ENCODE results near the gene IRF8.

IRF8 gene

GRCh38 chr16:85908889-85909589 lies 10.1 kb downstream of the IRF8 start:
- H3K4me3 ChIP-seq (ENCODE audit: low read depth, low read length) = no peak overlapping the region
- DNase-seq (ENCODE audit: low read depth) = no peak
- TF ChIP-seq, protein P1, sequence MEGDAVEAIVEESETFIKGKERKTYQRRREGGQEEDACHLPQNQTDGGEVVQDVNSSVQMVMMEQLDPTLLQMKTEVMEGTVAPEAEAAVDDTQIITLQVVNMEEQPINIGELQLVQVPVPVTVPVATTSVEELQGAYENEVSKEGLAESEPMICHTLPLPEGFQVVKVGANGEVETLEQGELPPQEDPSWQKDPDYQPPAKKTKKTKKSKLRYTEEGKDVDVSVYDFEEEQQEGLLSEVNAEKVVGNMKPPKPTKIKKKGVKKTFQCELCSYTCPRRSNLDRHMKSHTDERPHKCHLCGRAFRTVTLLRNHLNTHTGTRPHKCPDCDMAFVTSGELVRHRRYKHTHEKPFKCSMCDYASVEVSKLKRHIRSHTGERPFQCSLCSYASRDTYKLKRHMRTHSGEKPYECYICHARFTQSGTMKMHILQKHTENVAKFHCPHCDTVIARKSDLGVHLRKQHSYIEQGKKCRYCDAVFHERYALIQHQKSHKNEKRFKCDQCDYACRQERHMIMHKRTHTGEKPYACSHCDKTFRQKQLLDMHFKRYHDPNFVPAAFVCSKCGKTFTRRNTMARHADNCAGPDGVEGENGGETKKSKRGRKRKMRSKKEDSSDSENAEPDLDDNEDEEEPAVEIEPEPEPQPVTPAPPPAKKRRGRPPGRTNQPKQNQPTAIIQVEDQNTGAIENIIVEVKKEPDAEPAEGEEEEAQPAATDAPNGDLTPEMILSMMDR (IDR thresholded peaks at IDR 0.05; ENCODE audit: control insufficient read depth, extremely low read depth, insufficient read depth) = no peak

DNA sequence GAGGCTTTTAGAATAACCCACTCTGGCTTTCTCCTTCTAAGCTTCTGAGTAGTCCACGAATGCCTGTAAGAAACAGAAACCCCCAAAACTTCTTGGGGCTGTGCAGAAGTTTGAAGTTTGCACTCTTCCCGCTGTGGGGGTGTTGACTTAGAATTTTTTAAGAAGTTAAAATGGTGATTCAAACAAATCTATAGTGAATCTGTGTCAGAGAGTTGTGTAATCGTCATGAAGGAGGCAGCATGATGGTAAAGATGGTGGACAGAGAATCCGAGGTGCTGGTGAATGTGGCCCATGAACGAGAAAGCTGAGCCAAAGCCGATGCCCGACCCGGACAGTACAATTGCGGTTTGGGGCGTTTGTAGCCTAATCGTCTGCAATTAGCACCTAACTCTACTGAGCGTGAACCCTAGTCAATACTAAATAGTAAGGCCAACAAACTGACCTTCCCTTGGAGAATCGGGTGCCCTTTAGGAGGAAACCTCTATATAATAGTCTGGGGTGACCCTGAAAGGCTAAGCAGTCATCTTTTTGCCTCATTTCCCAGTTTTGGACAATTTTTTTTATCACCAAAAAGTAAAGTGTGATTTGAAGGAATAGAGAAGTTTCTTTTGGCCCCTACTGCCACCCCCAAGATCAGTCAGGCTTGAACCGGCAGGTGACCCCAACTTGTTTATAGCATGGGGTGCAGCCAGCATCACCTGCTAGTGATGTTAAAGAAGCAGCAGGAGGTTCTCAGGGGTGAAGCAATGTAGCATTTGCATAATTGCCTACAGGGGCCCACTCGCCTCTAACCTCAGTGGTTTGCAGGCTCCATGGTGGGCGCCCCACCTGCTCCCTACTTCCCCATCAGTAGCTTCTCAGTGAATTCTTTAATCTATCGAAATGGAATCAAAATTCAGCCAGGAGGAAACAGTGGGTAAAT lies 11.2 kb downstream of the IRF8 start:
- no peak for DNase-seq (ENCODE audit: low read depth)
- H3K4me3 ChIP-seq (ENCODE audit: low read depth, low read length) = no peak overlapping the region
- TF ChIP-seq, protein P1 (IDR thresholded peaks at IDR 0.05; ENCODE audit: control insufficient read depth, extremely low read depth, insufficient read depth) = no peak

- H3K4me3 ChIP-seq (ENCODE audit: low read depth, low read length) = no peak overlapping the region
- DNase-seq (ENCODE audit: low read depth) = no peak
- TF ChIP-seq, protein P1 (IDR thresholded peaks at IDR 0.05; ENCODE audit: control insufficient read depth, extremely low read depth, insufficient read depth) = no peak
Measured at GRCh38 chr16:85910854-85911247, 11.9 kb downstream of the IRF8 start.

- no peak overlapping the region for H3K4me3 ChIP-seq (ENCODE audit: low read depth, low read length)
- TF ChIP-seq, protein P1 (IDR thresholded peaks at IDR 0.05; ENCODE audit: control insufficient read depth, extremely low read depth, insufficient read depth) = no peak
- DNase-seq (ENCODE audit: low read depth) = no peak
Measured at GRCh38 chr16:85911251-85911930, 12.4 kb downstream of the IRF8 start.

DNA sequence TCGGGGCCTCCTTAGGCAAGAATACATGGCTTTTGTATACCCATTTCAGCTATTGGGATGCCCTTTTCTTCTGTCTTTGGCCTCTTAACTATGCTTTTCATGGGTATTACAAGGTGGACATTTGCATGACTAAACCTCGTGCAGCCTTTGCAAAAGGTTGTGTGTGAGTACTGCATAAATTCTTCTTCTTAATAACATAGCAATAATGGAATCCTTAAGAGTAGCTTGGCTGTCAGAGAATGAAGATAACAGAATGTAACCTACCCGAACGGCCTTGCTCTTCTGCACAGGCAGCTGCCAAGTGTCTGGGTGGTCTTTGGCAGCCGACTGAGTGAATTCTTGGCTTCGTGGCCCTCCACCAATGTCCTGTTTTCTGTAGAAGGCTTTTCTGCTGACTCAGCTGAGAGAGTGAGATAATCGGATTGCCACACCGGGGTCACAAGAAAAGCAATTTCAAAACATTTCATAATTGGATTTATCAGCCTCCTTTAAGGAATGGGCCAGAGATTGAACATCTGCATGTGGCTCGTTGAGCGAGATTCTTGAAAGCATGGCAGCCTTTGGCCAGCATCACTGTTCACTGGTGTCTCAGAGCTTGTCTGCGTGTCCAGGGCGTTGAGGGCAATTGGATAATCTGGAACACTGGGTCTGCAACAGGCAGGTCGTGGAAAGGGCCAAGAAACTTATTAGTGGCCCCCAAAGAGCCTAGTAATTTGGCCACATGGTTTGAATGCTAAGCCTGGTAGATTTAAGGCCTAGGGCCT lies 13.4 kb downstream of the IRF8 start:
- TF ChIP-seq, protein P1 (IDR thresholded peaks at IDR 0.05; ENCODE audit: control insufficient read depth, extremely low read depth, insufficient read depth) = no peak
- DNase-seq (ENCODE audit: low read depth) = no peak
- H3K4me3 ChIP-seq (ENCODE audit: low read depth, low read length) = no peak overlapping the region

DNA sequence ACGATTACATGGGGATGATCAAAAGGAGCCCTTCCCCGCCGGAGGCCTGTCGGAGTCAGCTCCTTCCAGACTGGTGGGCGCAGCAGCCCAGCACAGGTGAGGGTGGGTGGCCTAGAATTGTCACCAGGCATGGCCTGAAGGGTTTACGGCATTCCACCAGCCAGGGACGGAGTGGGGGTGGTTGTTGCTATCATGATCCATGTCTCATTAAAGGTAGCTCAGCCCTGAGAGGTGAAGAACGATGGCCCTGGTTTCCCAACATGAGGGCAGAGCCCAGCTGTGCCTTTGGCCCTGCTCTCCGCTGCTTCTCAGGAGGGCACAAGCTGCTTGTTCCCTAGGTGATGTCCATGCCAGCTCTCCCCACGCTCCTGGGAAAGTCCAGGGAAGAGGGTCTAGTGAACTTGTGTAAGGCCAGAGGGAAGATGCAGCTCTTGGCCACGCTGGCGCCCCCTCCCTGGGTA lies 14.2 kb downstream of the IRF8 start:
- no peak overlapping the region for H3K4me3 ChIP-seq (ENCODE audit: low read depth, low read length)
- DNase-seq (ENCODE audit: low read depth) = no peak
- TF ChIP-seq, protein P1 (IDR thresholded peaks at IDR 0.05; ENCODE audit: control insufficient read depth, extremely low read depth, insufficient read depth) = no peak

Data from LNCaP clone FGC (cell line).